CD4-positive, alpha-beta T cell (primary cell): ENCODE results near the gene LANCL2. TPM values are rescaled to one million over a fixed set of nuclear protein-coding genes. Genes with fewer than 3 reads are reported as not detected.

Experiments used
- ATAC-seq: fragments of 200-7000 bp; cut with Tn5 transposase; one replicate; pipeline ENCODE4 v1.10.0; 2022; ENCODE audit warnings: mild to moderate bottlenecking; ENCODE audit not compliant: poor library complexity
- CTCF ChIA-PET: fragments of 350-600 bp; sonication (Branson Sonifier 250); formaldehyde crosslinking; loops from one replicate; lab custom pipeline; 2021; ENCODE audit warnings: antibody characterized with exemption, inconsistent platforms; lab: Charles Lee
- POLR2A ChIA-PET: fragments of 350-600 bp; sonication (Branson Sonifier 250); formaldehyde crosslinking; loops from one replicate; lab custom pipeline; 2021; ENCODE audit warnings: antibody characterized with exemption, inconsistent platforms; lab: Charles Lee
- DNase-seq, 14 experiments: peaks; one replicate each; pipeline ENCODE4 v3.0.0-alpha.2; 2013 to 2020; ENCODE audit warnings: mixed read lengths in 2 of 14
- H3K27ac ChIP-seq, 2 donors: one replicate each; pipeline versions ENCODE4 v1.5.1 to v1.7.0; 2013; ENCODE audit warnings: low read length in 2 of 2, low read depth in 1 of 2, mild to moderate bottlenecking in 1 of 2
- H3K27me3 ChIP-seq, 2 experiments: 1 replicate in 1 of 2; 2 replicates in 1 of 2; pipeline versions ENCODE4 v1.6.1 to v1.7.0; 2013; ENCODE audit warnings: low read length in 2 of 2, control low read depth in 1 of 2, mild to moderate bottlenecking in 1 of 2, moderate library complexity in 1 of 2; ENCODE audit not compliant: insufficient read depth in 2 of 2, control insufficient read depth in 1 of 2
- H3K36me3 ChIP-seq: one replicate; pipeline ENCODE4 v1.6.1; 2013; ENCODE audit warnings: low read length, control low read depth; ENCODE audit not compliant: insufficient read depth
- H3K4me1 ChIP-seq: one replicate; pipeline ENCODE4 v1.6.1; 2013; ENCODE audit warnings: low read length, control low read depth; ENCODE audit not compliant: insufficient read depth
- H3K4me3 ChIP-seq: one replicate; pipeline ENCODE4 v1.5.1; 2013; ENCODE audit warnings: mild to moderate bottlenecking, low read length, moderate library complexity
- H3K9me3 ChIP-seq, 2 experiments: 1 replicate in 1 of 2; 2 replicates in 1 of 2; pipeline versions ENCODE4 v1.6.1 to v1.7.0; 2013; ENCODE audit warnings: low read length in 2 of 2, mild to moderate bottlenecking in 2 of 2, control low read depth in 1 of 2, moderate library complexity in 1 of 2; ENCODE audit not compliant: control insufficient read depth in 1 of 2, insufficient read depth in 1 of 2
- H3K27ac Mint-ChIP-seq: one replicate; pipeline ENCODE4 v1.8.0; 2020; ENCODE audit warnings: mixed read lengths
- H3K27me3 Mint-ChIP-seq: one replicate; pipeline ENCODE4 v1.8.0; 2021; ENCODE audit warnings: mixed read lengths
- H3K36me3 Mint-ChIP-seq: one replicate; pipeline ENCODE4 v1.8.0; 2021; ENCODE audit warnings: low read depth, mixed read lengths
- H3K4me1 Mint-ChIP-seq: one replicate; pipeline ENCODE4 v1.8.0; 2021; ENCODE audit warnings: low read depth, mixed read lengths
- H3K4me3 Mint-ChIP-seq: one replicate; pipeline ENCODE4 v1.8.0; 2020; ENCODE audit warnings: mild to moderate bottlenecking, mixed read lengths
- H3K9me3 Mint-ChIP-seq: one replicate; pipeline ENCODE4 v1.8.0; 2020; ENCODE audit warnings: mixed read lengths
- CTCF ChIP-seq: fragments of 200-600 bp; IDR thresholded peaks from one replicate; pipeline ENCODE4 v1.8.0; 2022; ENCODE audit warnings: antibody characterized with exemption, mild to moderate bottlenecking
- intact Hi-C, 2 experiments: fragments of 100-400 bp; cut with DNase I in 1 of 2; cut with micrococcal nuclease in 1 of 2; formaldehyde crosslinking; loops; one replicate each; pipeline versions ENCODE4 v1.15.1 to v1.9.0; 2023 to 2025; cut with DNase I, micrococcal nuclease
- total RNA-seq, 174 experiments: library from RNA in 2 of 174; stranded (reverse) in 2 of 174; gene quantifications; one replicate each; pipeline ENCODE4 v1.2.3 and lab custom pipeline; 2021 to 2026

Gene LANCL2
- total RNA-seq, 2 experiments from 2014 or later, result 7.1 to 9.0 TPM

- intact Hi-C loops, result no loop called here
- Histone ChIP-seq H3K36me3 (no peaks in the 10 kb centered on the region), H3K4me3 (no peak overlapping the region), H3K9me3 (peaks cover 0 to 25% of the 10 kb centered on the region in 2 experiments), H3K4me1 (no peaks in the 10 kb centered on the region), H3K27ac (no peak overlapping the region), H3K27me3 (peaks cover 0 to 2% of the 10 kb centered on the region in 2 experiments)
- H3K4me3 Mint-ChIP-seq, result no peak overlapping the region
- no peak for TF ChIP-seq CTCF
- no peaks in the 10 kb centered on the region for H3K9me3 Mint-ChIP-seq
- CTCF ChIA-PET, result no interaction called here
- ATAC-seq, result no peak
- no peak for DNase-seq
- peaks cover 38% of the 10 kb centered on the region for H3K27me3 Mint-ChIP-seq
- no peak overlapping the region for H3K27ac Mint-ChIP-seq
- H3K36me3 Mint-ChIP-seq, result no peaks in the 10 kb centered on the region
- H3K4me1 Mint-ChIP-seq, result no peaks in the 10 kb centered on the region
- POLR2A ChIA-PET, result no interaction called here
Observed at GRCh38 chr7:55345292-55345691, 19.8 kb upstream of the LANCL2 start.

- Histone ChIP-seq H3K4me3 (no peak overlapping the region), H3K36me3 (no peaks in the 10 kb centered on the region), H3K27ac (no peak overlapping the region), H3K9me3 (peaks cover 0 to 14% of the 10 kb centered on the region in 2 experiments), H3K4me1 (no peaks in the 10 kb centered on the region), H3K27me3 (peaks cover 0 to 2% of the 10 kb centered on the region in 2 experiments)
- no peaks in the 10 kb centered on the region for H3K9me3 Mint-ChIP-seq
- intact Hi-C loops, result no loop called here
- H3K27me3 Mint-ChIP-seq, result peaks cover 43% of the 10 kb centered on the region
- DNase-seq, result no peak
- H3K4me3 Mint-ChIP-seq, result no peak overlapping the region
- ChIA-PET CTCF (interaction anchor here (1.1 kb wide), 1 partner anchor 28 kb away, joined by 3 read pairs; no protein-coding TSS in a partner anchor), POLR2A (no interaction called here)
- no peaks in the 10 kb centered on the region for H3K36me3 Mint-ChIP-seq
- no peak for ATAC-seq
- TF ChIP-seq CTCF, result no peak
- no peaks in the 10 kb centered on the region for H3K4me1 Mint-ChIP-seq
- H3K27ac Mint-ChIP-seq, result no peak overlapping the region
Observed at GRCh38 chr7:55348502-55348901, 16.6 kb upstream of the LANCL2 start.

GRCh38 chr7:55349121-55349520, 16.0 kb upstream of the LANCL2 start:
- Histone ChIP-seq H3K4me1 (no peaks in the 10 kb centered on the region), H3K36me3 (no peaks in the 10 kb centered on the region), H3K4me3 (no peak overlapping the region), H3K9me3 (peaks cover 0 to 8% of the 10 kb centered on the region in 2 experiments), H3K27ac (no peak overlapping the region), H3K27me3 (peaks cover 0 to 2% of the 10 kb centered on the region in 2 experiments)
- intact Hi-C loops, result no loop called here
- TF ChIP-seq CTCF, result no peak
- Mint-ChIP-seq H3K4me3 (no peak overlapping the region), H3K4me1 (no peaks in the 10 kb centered on the region), H3K27ac (no peak overlapping the region), H3K36me3 (no peaks in the 10 kb centered on the region), H3K27me3 (peaks cover 47% of the 10 kb centered on the region), H3K9me3 (no peaks in the 10 kb centered on the region)
- ChIA-PET CTCF (no interaction called here), POLR2A (no interaction called here)
- ATAC-seq (no peak), DNase-seq (no peak)
